Suprapubic skin (tissue), 4 donors: Measurements from ENCODE around the gene KLHL29. TPM values are rescaled to one million over a fixed set of nuclear protein-coding genes. Genes with fewer than 3 reads are reported as not detected.

Experiments
- DNase-seq, 2 donors: peaks; one replicate each; pipeline ENCODE4 v3.0.0-alpha.2; 2019; ENCODE audit warnings: low spot score in 2 of 2
- H3K27ac ChIP-seq: fragments of 200-600 bp; sonication (generic); one replicate; pipeline ENCODE4 v1.5.1; 2019
- H3K27me3 ChIP-seq: fragments of 200-600 bp; sonication (generic); one replicate; pipeline ENCODE4 v1.5.1; 2019
- H3K36me3 ChIP-seq: fragments of 200-600 bp; sonication (generic); one replicate; pipeline ENCODE4 v1.5.1; 2019
- H3K4me1 ChIP-seq: fragments of 200-600 bp; sonication (generic); one replicate; pipeline ENCODE4 v1.5.1; 2019
- H3K4me3 ChIP-seq: fragments of 200-600 bp; sonication (generic); one replicate; pipeline ENCODE4 v1.5.1; 2019; ENCODE audit warnings: mild to moderate bottlenecking
- H3K9me3 ChIP-seq: fragments of 200-600 bp; sonication (generic); one replicate; pipeline ENCODE4 v1.5.1; 2019
- CTCF ChIP-seq, 2 donors: fragments of 200-600 bp in 1 of 2; fragments of 450-650 bp in 1 of 2; sonication (generic) in 1 of 2; IDR thresholded peaks; one replicate each; pipeline ENCODE4 v1.5.1; 2016 to 2019; ENCODE audit warnings: antibody characterized with exemption in 2 of 2, mild to moderate bottlenecking in 1 of 2, moderate library complexity in 1 of 2
- EP300 ChIP-seq: sonication (generic); formaldehyde crosslinking; IDR thresholded peaks from one replicate; pipeline ENCODE4 v1.6.1; 2017; ENCODE audit warnings: antibody characterized with exemption
- POLR2A ChIP-seq, 2 donors: fragments of 450-650 bp; IDR thresholded peaks; one replicate each; pipeline ENCODE4 v1.6.1; 2017; ENCODE audit warnings: antibody characterized with exemption in 2 of 2, mild to moderate bottlenecking in 2 of 2, moderate library complexity in 2 of 2
- POLR2AphosphoS5 ChIP-seq, 3 donors: sonication (generic); formaldehyde crosslinking; IDR thresholded peaks; one replicate each; pipeline ENCODE4 v1.6.1; 2017; ENCODE audit warnings: antibody characterized with exemption in 3 of 3
- WGBS: methylation state at CpG from one replicate; pipeline ENCODE4 v1.1.5; 2018; 5-methylcytosine and 5-hydroxymethylcytosine counted together
- total RNA-seq, 4 donors: library from RNA; depleted of rRNA; stranded (reverse); fragments of >200 nt; gene quantifications; one replicate each; pipeline ENCODE4 v1.1.0, GENCODE V29; 2016

The KLHL29 gene
- total RNA-seq, 4 donors from 2014 or later = 17.1 to 30.8 (median 20.7) TPM

- H3K27me3 ChIP-seq = no peaks in the 10 kb centered on the region
Observed at GRCh38 chr2:23482607-23483006, 97.6 kb downstream of the KLHL29 start.

GRCh38 chr2:23483791-23484190 is 98.8 kb downstream of the KLHL29 start:
- 88% methylated on average over 5 of the region's 5 CpGs for WGBS
- H3K27me3 ChIP-seq = no peaks in the 10 kb centered on the region
- no peak overlapping the region for H3K4me3 ChIP-seq
- no peak for DNase-seq
- H3K4me1 ChIP-seq = peaks cover 12% of the 10 kb centered on the region
- no peaks in the 10 kb centered on the region for H3K9me3 ChIP-seq
- H3K36me3 ChIP-seq = no peaks in the 10 kb centered on the region
- no peak overlapping the region for H3K27ac ChIP-seq
- TF ChIP-seq POLR2AphosphoS5 (IDR thresholded peaks at IDR 0.05) (no peak), POLR2A (IDR thresholded peaks at IDR 0.05) (no peak), EP300 (no peak), CTCF (IDR thresholded peaks at IDR 0.05) (no peak)

More at GRCh38 chr2:23482607-23483006, 97.6 kb downstream of the KLHL29 start:
- no peaks in the 10 kb centered on the region for H3K36me3 ChIP-seq
- 94% methylated on average over 6 of the region's 6 CpGs for WGBS
- no peak for DNase-seq
- TF ChIP-seq CTCF (IDR thresholded peaks at IDR 0.05) (no peak), EP300 (no peak), POLR2A (IDR thresholded peaks at IDR 0.05) (no peak), POLR2AphosphoS5 (IDR thresholded peaks at IDR 0.05) (no peak)
- no peaks in the 10 kb centered on the region for H3K9me3 ChIP-seq
- peaks cover 12% of the 10 kb centered on the region for H3K4me1 ChIP-seq
- H3K4me3 ChIP-seq = no peak overlapping the region
- no peak overlapping the region for H3K27ac ChIP-seq

- WGBS = 89% methylated on average over 8 of the region's 8 CpGs
- H3K4me3 ChIP-seq = no peak overlapping the region
- no peak for DNase-seq
- H3K27ac ChIP-seq = no peak overlapping the region
- no peaks in the 10 kb centered on the region for H3K9me3 ChIP-seq
- H3K4me1 ChIP-seq = peaks cover 12% of the 10 kb centered on the region
- TF ChIP-seq EP300 (no peak), POLR2AphosphoS5 (IDR thresholded peaks at IDR 0.05) (no peak), POLR2A (IDR thresholded peaks at IDR 0.05) (no peak), CTCF (IDR thresholded peaks at IDR 0.05) (no peak)
- no peaks in the 10 kb centered on the region for H3K36me3 ChIP-seq
- no peaks in the 10 kb centered on the region for H3K27me3 ChIP-seq
Observed at GRCh38 chr2:23484275-23484674, 99.3 kb downstream of the KLHL29 start.

GRCh38 chr2:23484767-23485166 is 99.8 kb downstream of the KLHL29 start:
- Histone ChIP-seq H3K27ac (no peak overlapping the region), H3K9me3 (no peaks in the 10 kb centered on the region), H3K27me3 (no peaks in the 10 kb centered on the region), H3K4me1 (peaks cover 12% of the 10 kb centered on the region), H3K36me3 (no peaks in the 10 kb centered on the region), H3K4me3 (no peak overlapping the region)
- no peak for DNase-seq
- WGBS = 67% methylated on average over 5 of the region's 5 CpGs
- TF ChIP-seq POLR2A (IDR thresholded peaks at IDR 0.05) = no peak

- Histone ChIP-seq H3K4me3 (no peak overlapping the region), H3K9me3 (no peaks in the 10 kb centered on the region), H3K4me1 (peaks cover 12% of the 10 kb centered on the region), H3K27me3 (no peaks in the 10 kb centered on the region), H3K27ac (no peak overlapping the region), H3K36me3 (no peaks in the 10 kb centered on the region)
- TF ChIP-seq POLR2AphosphoS5 (IDR thresholded peaks at IDR 0.05) (no peak), CTCF (IDR thresholded peaks at IDR 0.05) (no peak), EP300 (no peak), POLR2A (IDR thresholded peaks at IDR 0.05) (no peak)
- no peak for DNase-seq
- 92% methylated on average over 1 of the region's 2 CpGs for WGBS
Observed at GRCh38 chr2:23485261-23485660, 100.3 kb downstream of the KLHL29 start.
